Adrenal gland (tissue), 5 donors: ENCODE results near the gene PABPC1L.

ENCODE experiments used
- CTCF ChIP-seq, 6 experiments: fragments of 450-650 bp in 4 of 6; fragments of 200-600 bp in 2 of 6; sonication (generic) in 1 of 6; IDR thresholded peaks; 1 replicate in 5 of 6; 2 replicates in 1 of 6; pipeline versions ENCODE4 v1.5.1 to v1.8.0; 2016 to 2021; ENCODE audit warnings: antibody characterized with exemption in 6 of 6, mild to moderate bottlenecking in 2 of 6, moderate library complexity in 1 of 6
- POLR2A ChIP-seq, 2 donors: fragments of 450-650 bp; IDR thresholded peaks; one replicate each; pipeline ENCODE4 v1.6.1; 2017; ENCODE audit warnings: antibody characterized with exemption in 2 of 2, mild to moderate bottlenecking in 2 of 2, moderate library complexity in 1 of 2
- donor health status: DM: no; HTN: no; CAD: no.

- TF ChIP-seq CTCF (IDR thresholded peaks at IDR 0.05): no peak
- no peak for TF ChIP-seq POLR2A (IDR thresholded peaks at IDR 0.05)
Observed at GRCh38 chr20:44970243-44970757, 60.4 kb downstream of the PABPC1L start.
